ENCODE measurements around the gene STK17B. TPM values are rescaled to one million over a fixed set of nuclear protein-coding genes. Genes with fewer than 3 reads are reported as not detected.

The STK17B gene
- polyA plus RNA-seq, 3 donors, result 171 to 296 (median 244) TPM

GRCh38 chr2:196136151-196136550, 35.2 kb downstream of the STK17B start:
- TF ChIP-seq, protein P1, sequence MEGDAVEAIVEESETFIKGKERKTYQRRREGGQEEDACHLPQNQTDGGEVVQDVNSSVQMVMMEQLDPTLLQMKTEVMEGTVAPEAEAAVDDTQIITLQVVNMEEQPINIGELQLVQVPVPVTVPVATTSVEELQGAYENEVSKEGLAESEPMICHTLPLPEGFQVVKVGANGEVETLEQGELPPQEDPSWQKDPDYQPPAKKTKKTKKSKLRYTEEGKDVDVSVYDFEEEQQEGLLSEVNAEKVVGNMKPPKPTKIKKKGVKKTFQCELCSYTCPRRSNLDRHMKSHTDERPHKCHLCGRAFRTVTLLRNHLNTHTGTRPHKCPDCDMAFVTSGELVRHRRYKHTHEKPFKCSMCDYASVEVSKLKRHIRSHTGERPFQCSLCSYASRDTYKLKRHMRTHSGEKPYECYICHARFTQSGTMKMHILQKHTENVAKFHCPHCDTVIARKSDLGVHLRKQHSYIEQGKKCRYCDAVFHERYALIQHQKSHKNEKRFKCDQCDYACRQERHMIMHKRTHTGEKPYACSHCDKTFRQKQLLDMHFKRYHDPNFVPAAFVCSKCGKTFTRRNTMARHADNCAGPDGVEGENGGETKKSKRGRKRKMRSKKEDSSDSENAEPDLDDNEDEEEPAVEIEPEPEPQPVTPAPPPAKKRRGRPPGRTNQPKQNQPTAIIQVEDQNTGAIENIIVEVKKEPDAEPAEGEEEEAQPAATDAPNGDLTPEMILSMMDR (IDR thresholded peaks at IDR 0.05), result no peak
- Histone ChIP-seq H4K20me1 (ENCODE audit: insufficient read depth, low read length) (peaks cover 89% of the 10 kb centered on the region), H3K27me3 (ENCODE audit: control insufficient read depth in 2 of 2, insufficient read depth in 2 of 2, low read length in 2 of 2) (no peaks in the 10 kb centered on the region), H2AFZ (ENCODE audit: insufficient read depth, low read depth, low read length, poor library complexity, severe bottlenecking) (no peak overlapping the region), H3K36me3 (replicated peaks in 1 of 2; ENCODE audit: control insufficient read depth in 1 of 2, insufficient read depth in 2 of 2, low read length in 2 of 2) (peaks cover 68 to 78% of the 10 kb centered on the region in 2 donors), H3K4me1 (ENCODE audit: control insufficient read depth in 1 of 2, insufficient read depth in 2 of 2, low read length in 2 of 2) (no peaks in the 10 kb centered on the region), H3K27ac (ENCODE audit: low read depth in 1 of 2, low read length in 2 of 2) (no peak overlapping the region), H3K9me3 (replicated peaks in 1 of 2; ENCODE audit: control insufficient read depth in 1 of 2, insufficient read depth in 1 of 2, low read length in 2 of 2) (peaks cover 9 to 18% of the 10 kb centered on the region in 2 donors), H3K79me2 (ENCODE audit: insufficient read depth, low read length) (peaks cover 19% of the 10 kb centered on the region), H3K4me3 (replicated peaks in 1 of 3; ENCODE audit: low read depth in 2 of 3, low read length in 3 of 3) (no peak overlapping the region), H3K9ac (ENCODE audit: insufficient read depth, low read length, poor library complexity, severe bottlenecking) (no peak overlapping the region), H3K4me2 (replicated peaks; ENCODE audit: extremely low read depth, low read length, poor library complexity, severe bottlenecking) (no peak overlapping the region)
- DNase-seq, result no peak
- 100% methylated on average over 5 of the region's 7 CpGs for WGBS (ENCODE audit: insufficient coverage)
- Mint-ChIP-seq H3K27me3 (ENCODE audit: low read depth in 3 of 3) (peaks cover 0 to 2% (median 2%) of the 10 kb centered on the region in 3 donors), H3K4me3 (no peak overlapping the region), H3K27ac (no peak overlapping the region), H3K36me3 (peaks cover 70 to 84% of the 10 kb centered on the region in 2 donors), H3K4me1 (peaks cover 8% of the 10 kb centered on the region), H3K9me3 (peaks cover 14 to 40% (median 17%) of the 10 kb centered on the region in 7 donors)
- intact Hi-C loops (cut with micrococcal nuclease), result loop anchor here in 1 of 2 donors (10.0 kb wide), 1 partner anchor 199 kb away; no protein-coding TSS in a partner anchor

GRCh38 chr2:196131949-196132925, 39.1 kb downstream of the STK17B start:
- WGBS (ENCODE audit: insufficient coverage), result no CpG with 5 or more reads among the region's 5 CpGs
- peaks cover 8% of the 10 kb centered on the region for H3K4me1 Mint-ChIP-seq
- H3K27me3 Mint-ChIP-seq (ENCODE audit: low read depth in 3 of 3), result peaks cover 0 to 2% (median 0%) of the 10 kb centered on the region in 3 donors
- no peak overlapping the region for H3K4me2 ChIP-seq (replicated peaks; ENCODE audit: extremely low read depth, low read length, poor library complexity, severe bottlenecking)
- H3K27ac Mint-ChIP-seq, result peak overlapping the region; percentile 59 to 88 (median 85)
- peaks cover 41 to 48% of the 10 kb centered on the region in 2 donors for H3K9me3 ChIP-seq (replicated peaks in 1 of 2; ENCODE audit: control insufficient read depth in 1 of 2, insufficient read depth in 1 of 2, low read length in 2 of 2)
- H4K20me1 ChIP-seq (ENCODE audit: insufficient read depth, low read length), result peaks cover 49% of the 10 kb centered on the region
- no peak overlapping the region for H3K4me3 Mint-ChIP-seq
- peaks cover 33 to 75% (median 52%) of the 10 kb centered on the region in 7 donors for H3K9me3 Mint-ChIP-seq
- no peak overlapping the region for H2AFZ ChIP-seq (ENCODE audit: insufficient read depth, low read depth, low read length, poor library complexity, severe bottlenecking)
- H3K27ac ChIP-seq (ENCODE audit: low read depth in 1 of 2, low read length in 2 of 2), result peak overlapping the region; percentile 17 to 54
- peak in 1 of 3 donors; percentile 4 for DNase-seq
- H3K36me3 ChIP-seq (replicated peaks in 1 of 2; ENCODE audit: control insufficient read depth in 1 of 2, insufficient read depth in 2 of 2, low read length in 2 of 2), result peaks cover 29 to 39% of the 10 kb centered on the region in 2 donors
- H3K27me3 ChIP-seq (ENCODE audit: control insufficient read depth in 2 of 2, insufficient read depth in 2 of 2, low read length in 2 of 2), result no peaks in the 10 kb centered on the region
- H3K4me1 ChIP-seq (ENCODE audit: control insufficient read depth in 1 of 2, insufficient read depth in 2 of 2, low read length in 2 of 2), result no peaks in the 10 kb centered on the region
- no peak overlapping the region for H3K9ac ChIP-seq (ENCODE audit: insufficient read depth, low read length, poor library complexity, severe bottlenecking)
- TF ChIP-seq, protein P1 (IDR thresholded peaks at IDR 0.05), result no peak
- H3K4me3 ChIP-seq (replicated peaks in 1 of 3; ENCODE audit: low read depth in 2 of 3, low read length in 3 of 3), result no peak overlapping the region
- intact Hi-C loops (cut with micrococcal nuclease), result loop anchor here (2.0 to 10.0 kb wide), 2 partner anchors 203 to 207 kb away; no protein-coding TSS in a partner anchor
- H3K36me3 Mint-ChIP-seq, result peaks cover 36 to 53% of the 10 kb centered on the region in 2 donors
- H3K79me2 ChIP-seq (ENCODE audit: insufficient read depth, low read length), result no peaks in the 10 kb centered on the region

Data from CD14-positive monocyte (primary cell).